GM12878 (cell line): ENCODE results near the gene WDFY3. TPM values are rescaled to one million over a fixed set of nuclear protein-coding genes. Genes with fewer than 3 reads are reported as not detected.

Source experiments
- ATAC-seq: fragments of 200-7000 bp; cut with Tn5 transposase; 3 replicates; pipeline ENCODE4 v1.9.1; 2020; ENCODE audit warnings: mild to moderate bottlenecking, moderate library complexity
- BruUV-seq: library from RNA; stranded (reverse); fragments of 400-500 nt; replicated peaks from 2 replicates; lab custom pipeline; 2021; lab: Mats Ljungman, UMichigan
- CTCF ChIA-PET: fragments of 300-600 bp; sonication (Branson Sonifier 250); formaldehyde crosslinking; extraction: SDS; loops from one replicate; lab custom pipeline; 2021; ENCODE audit warnings: inconsistent platforms; lab: Yijun Ruan, JAX
- POLR2A ChIA-PET: fragments of 350-600 bp; formaldehyde crosslinking; extraction: SDS; loops from one replicate; lab custom pipeline; 2021; ENCODE audit warnings: inconsistent platforms; lab: Charles Lee
- RAD21 ChIA-PET: fragments of 300-600 bp; sonication (Branson Sonifier 250); formaldehyde crosslinking; loops from one replicate; lab custom pipeline; 2023; ENCODE audit warnings: antibody characterized with exemption; ENCODE audit not compliant: unreplicated experiment; lab: Charles Lee
- SMC1A ChIA-PET: fragments of 300-600 bp; sonication (Branson Sonifier 250); formaldehyde crosslinking; loops from one replicate; lab custom pipeline; 2023; ENCODE audit not compliant: unreplicated experiment, uncharacterized antibody; lab: Charles Lee
- DNase-seq: peaks from one replicate; pipeline ENCODE4 v3.0.0-alpha.2; 2011; ENCODE audit warnings: low read depth, low spot score
- FAIRE-seq: peaks from 3 replicates; lab custom pipeline; 2011; peaks lifted over from hg19 to GRCh38; lab: Jason Lieb, UNC
- H2AFZ ChIP-seq: 2 replicates; pipeline ENCODE4 v1.6.0; 2011; ENCODE audit warnings: low read depth, low read length, control low read depth; ENCODE audit not compliant: control insufficient read depth
- H3K27ac ChIP-seq: 2 replicates; pipeline ENCODE4 v1.5.1; 2011; ENCODE audit warnings: control low read depth; ENCODE audit not compliant: control insufficient read depth, insufficient read depth
- H3K27me3 ChIP-seq, 2 experiments: replicated peaks in 1 of 2; 2 replicates each; pipeline versions ENCODE4 v1.6.0 to v1.6.1; 2011; ENCODE audit warnings: low read length in 1 of 2; ENCODE audit not compliant: control insufficient read depth in 2 of 2, insufficient read depth in 2 of 2
- H3K36me3 ChIP-seq, 2 experiments: 2 replicates each; pipeline ENCODE4 v1.5.1; 2011; ENCODE audit warnings: low read length in 1 of 2; ENCODE audit not compliant: control insufficient read depth in 2 of 2, insufficient read depth in 2 of 2
- H3K4me1 ChIP-seq: 2 replicates; pipeline ENCODE4 v1.6.1; 2011; ENCODE audit warnings: mild to moderate bottlenecking, low read length, moderate library complexity, mixed read lengths; ENCODE audit not compliant: control insufficient read depth, insufficient read depth
- H3K4me2 ChIP-seq: 2 replicates; pipeline ENCODE4 v1.6.0; 2011; ENCODE audit warnings: control low read depth; ENCODE audit not compliant: control insufficient read depth, insufficient read depth
- H3K4me3 ChIP-seq: fragments of 200-600 bp; sonication (generic); 2 replicates; pipeline ENCODE4 v1.5.1; 2016
- H3K79me2 ChIP-seq: 2 replicates; pipeline ENCODE4 v1.6.0; 2011; ENCODE audit warnings: low read length; ENCODE audit not compliant: control insufficient read depth, insufficient read depth
- H3K9ac ChIP-seq: 2 replicates; pipeline ENCODE4 v1.8.0; 2011; ENCODE audit warnings: low read length, control low read depth, mixed read lengths; ENCODE audit not compliant: control insufficient read depth, insufficient read depth
- H3K9me3 ChIP-seq: replicated peaks from 3 replicates; pipeline ENCODE4 v1.5.1; 2011; ENCODE audit warnings: mild to moderate bottlenecking, low read length; ENCODE audit not compliant: control insufficient read depth, insufficient read depth
- H4K20me1 ChIP-seq: 2 replicates; pipeline ENCODE4 v1.6.0; 2011; ENCODE audit not compliant: control insufficient read depth, insufficient read depth
- CUX1 ChIP-seq: IDR thresholded peaks from 2 replicates; pipeline ENCODE4 v1.6.1; 2012; ENCODE audit warnings: improper control_type of control experiment, low read depth, low read length; ENCODE audit not compliant: insufficient replicate concordance
- HCFC1 ChIP-seq: fragments of 150-350 bp; IDR thresholded peaks from 2 replicates; pipeline ENCODE4 v1.6.1; 2014; ENCODE audit warnings: low read length
- HDAC2 ChIP-seq: fragments of 200-600 bp; sonication (generic); IDR thresholded peaks from 2 replicates; pipeline ENCODE4 v1.6.1; 2017
- HDAC6 ChIP-seq: fragments of 200-600 bp; sonication (generic); IDR thresholded peaks from one replicate; pipeline ENCODE4 v1.8.0; 2017; ENCODE audit warnings: antibody characterized with exemption; ENCODE audit not compliant: unreplicated experiment
- MLLT1 ChIP-seq: fragments of 450-650 bp; IDR thresholded peaks from 2 replicates; pipeline ENCODE4 v1.6.1; 2016; ENCODE audit warnings: mild to moderate bottlenecking
- MTA3 ChIP-seq: IDR thresholded peaks from 2 replicates; pipeline ENCODE4 v1.6.1; 2012; ENCODE audit warnings: low read length, inconsistent platforms, borderline replicate concordance
- PAX5 ChIP-seq: IDR thresholded peaks from 2 replicates; pipeline ENCODE4 v1.6.1; 2011; ENCODE audit warnings: low read depth, low read length, borderline replicate concordance
- PRDM15 ChIP-seq: fragments of 450-650 bp; formaldehyde crosslinking; IDR thresholded peaks from 2 replicates; pipeline ENCODE4 v1.4.0; 2020; ENCODE audit warnings: mild to moderate bottlenecking, moderate library complexity
- SUPT20H ChIP-seq: IDR thresholded peaks from 2 replicates; pipeline ENCODE4 v1.6.1; 2011; ENCODE audit warnings: low read depth, mild to moderate bottlenecking, low read length, moderate library complexity, borderline replicate concordance; ENCODE audit not compliant: control insufficient read depth
- ZBED1 ChIP-seq: IDR thresholded peaks from 2 replicates; pipeline ENCODE4 v1.6.1; 2016; ENCODE audit warnings: borderline replicate concordance
- ZBTB11 ChIP-seq: fragments of 450-650 bp; formaldehyde crosslinking; IDR thresholded peaks from 2 replicates; pipeline ENCODE4 v1.5.0; 2022; ENCODE audit warnings: mild to moderate bottlenecking, missing genetic modification characterization
- in situ Hi-C: fragments of 300-500 bp; cut with MboI; formaldehyde crosslinking; loops from 9 replicates; pipeline ENCODE4 v1.14.3; 2018; ENCODE audit warnings: mixed read lengths
- intact Hi-C: fragments of 100-400 bp; cut with micrococcal nuclease; formaldehyde crosslinking; loops from one replicate; pipeline ENCODE4 v1.14.2; 2022; ENCODE audit not compliant: unreplicated experiment
- polyA plus RNA-seq, 11 experiments: library from polyadenylated mRNA; depleted of rRNA in 4 of 11; unstranded in 6 of 11; stranded (reverse) in 5 of 11; fragments of >200 nt; fragmentation: Nextera tagmentation in 4 of 11; fragmentation: Illumina TruSeq in 1 of 11; extraction: Ambion mirVana in 4 of 11; extraction: Trizol in 1 of 11; gene quantifications; 1 replicate in 1 of 11; 2 replicates in 10 of 11; pipeline versions ENCODE4 v1.2.1 to v1.2.3, GENCODE V29; 2011 to 2016; ENCODE audit warnings: inconsistent platforms in 2 of 11, missing spikeins in 2 of 11, low read depth in 1 of 11
- total RNA-seq, 4 experiments: library from RNA; depleted of rRNA in 3 of 4; stranded (reverse); fragments of >200 nt in 3 of 4; fragmentation: Illumina TruSeq in 1 of 4; extraction: Trizol in 1 of 4; gene quantifications; 2 replicates each; pipeline versions ENCODE4 v1.2.1 to v1.2.3, GENCODE V29; 2013 to 2021

Gene WDFY3
- total and polyA plus RNA-seq, 10 of the 15 experiments (the other 5 are each of a cell fraction or from before 2014, with no cell fraction given) = 0.01 to 0.23 (median 0.12) TPM; not detected in 2

GRCh38 chr4:84973856-84974255 lies 7.4 kb upstream of the WDFY3 start:
- Histone ChIP-seq H3K4me2 (no peak overlapping the region), H2AFZ (no peak overlapping the region), H3K9me3 (no peaks in the 10 kb centered on the region), H4K20me1 (no peaks in the 10 kb centered on the region), H3K4me1 (no peaks in the 10 kb centered on the region), H3K27me3 (no peaks in the 10 kb centered on the region), H3K36me3 (no peaks in the 10 kb centered on the region), H3K9ac (no peak overlapping the region), H3K4me3 (no peak overlapping the region), H3K27ac (no peak overlapping the region), H3K79me2 (no peaks in the 10 kb centered on the region)
- SMC1A ChIA-PET = no interaction called here
- CTCF ChIA-PET = no interaction called here
- ATAC-seq (no peak), FAIRE-seq (no peak), DNase-seq (no peak)
- in situ Hi-C loops (loop anchor here (10.0 kb wide), 1 partner anchor 219 kb away; no protein-coding TSS in a partner anchor), intact Hi-C loops (loop anchor here (5.0 to 10.0 kb wide), 2 partner anchors 397 to 1329 kb away; no protein-coding TSS in a partner anchor)
- RAD21 ChIA-PET = no interaction called here
- BruUV-seq = no TSS peak
- POLR2A ChIA-PET = no interaction called here
- TF ChIP-seq PRDM15 (no peak), HDAC2 (no peak), ZBTB11 (CRISPR knock-in tag) (no peak), HCFC1 (no peak), CUX1 (no peak), PAX5 (no peak), MLLT1 (no peak), ZBED1 (no peak), MTA3 (no peak), SUPT20H (no peak), HDAC6 (no peak)
